Stimulated activated CD8-positive, alpha-beta memory T cell treated with anti-CD3 and anti-CD28 coated beads, Interleukin-7, amount 100 ng/mL, for 1 hour (primary cell): ENCODE results near the gene SVEP1.
"Not testable (repeated sequence)": the region's sequence is repeated elsewhere in the genome, so short reads cannot be mapped to it uniquely, and the experiment has no call there.

ENCODE experiments used
- DNase-seq, 2 donors: peaks; one replicate each; pipeline ENCODE4 v3.0.0-alpha.2; 2020; ENCODE audit warnings: low read depth in 2 of 2

The SVEP1 gene

GRCh38 chr9:110444911-110445310 is 134.6 kb downstream of the SVEP1 start:
- DNase-seq, result no peak

- DNase-seq, result no peak
Measured at GRCh38 chr9:110443866-110444220, 135.7 kb downstream of the SVEP1 start.

GRCh38 chr9:110443146-110443865 is 136.2 kb downstream of the SVEP1 start:
- DNase-seq, result no peak

- DNase-seq, result no peak
Measured at GRCh38 chr9:110440796-110441195, 138.7 kb downstream of the SVEP1 start.

- DNase-seq, result no peak
Measured at GRCh38 chr9:110440172-110440571, 139.4 kb downstream of the SVEP1 start.

GRCh38 chr9:110432253-110432652 is 147.3 kb downstream of the SVEP1 start:
- DNase-seq, result no peak

GRCh38 chr9:110429453-110429852 is 150.1 kb downstream of the SVEP1 start:
- DNase-seq, result no peak

- no peak for DNase-seq
Measured at GRCh38 chr9:110427497-110428104, 151.9 kb downstream of the SVEP1 start.

GRCh38 chr9:110426052-110426709 is 153.4 kb downstream of the SVEP1 start:
- no peak for DNase-seq

GRCh38 chr9:110414471-110414870 is 165.1 kb downstream of the SVEP1 start:
- DNase-seq, result no peak

GRCh38 chr9:110410961-110411360 is 168.6 kb downstream of the SVEP1 start:
- no peak for DNase-seq

GRCh38 chr9:110408598-110408997 is 170.9 kb downstream of the SVEP1 start:
- no peak for DNase-seq

GRCh38 chr9:110405858-110406443 is 173.6 kb downstream of the SVEP1 start:
- DNase-seq, result no peak

GRCh38 chr9:110404473-110404872 is 175.1 kb downstream of the SVEP1 start:
- DNase-seq, result no peak

- DNase-seq, result no peak
Measured at GRCh38 chr9:110399983-110400382, 179.6 kb downstream of the SVEP1 start.

GRCh38 chr9:110398992-110399391 is 180.5 kb downstream of the SVEP1 start:
- DNase-seq, result not testable (repeated sequence)

- no peak for DNase-seq
Measured at GRCh38 chr9:110391826-110392485, 187.6 kb downstream of the SVEP1 start.

- DNase-seq, result no peak
Measured at GRCh38 chr9:110389148-110389750, 190.3 kb downstream of the SVEP1 start.

- DNase-seq, result no peak
Measured at GRCh38 chr9:110383491-110383890, 196.1 kb downstream of the SVEP1 start.

GRCh38 chr9:110382731-110383130 is 196.8 kb downstream of the SVEP1 start:
- no peak for DNase-seq

- DNase-seq, result no peak
Measured at GRCh38 chr9:110371411-110372007, 208.0 kb downstream of the SVEP1 start.
